Fibroblast of villous mesenchyme (primary cell): Measurements from ENCODE around the gene USP19. TPM values are rescaled to one million over a fixed set of nuclear protein-coding genes. Genes with fewer than 3 reads are reported as not detected.

ENCODE experiments used
- DNase-seq: peaks from one replicate; pipeline ENCODE4 v3.0.0-alpha.2; 2010; ENCODE audit warnings: low read depth
- H3K4me3 ChIP-seq: 2 replicates; pipeline ENCODE4 v1.5.1; 2011; ENCODE audit warnings: low read depth, mild to moderate bottlenecking, low read length
- total RNA-seq: library from RNA; depleted of rRNA; stranded (reverse); fragments of >200 nt; gene quantifications from 2 replicates; pipeline ENCODE4 v1.2.3, GENCODE V29; 2012
- TF ChIP-seq, protein P1 (sequence below): IDR thresholded peaks from 2 replicates; pipeline ENCODE4 v1.5.1; 2012; ENCODE audit warnings: low read depth, mild to moderate bottlenecking, low read length; ENCODE audit not compliant: insufficient read depth

USP19 gene
- total RNA-seq, 1 donor: 36.3 TPM

DNA sequence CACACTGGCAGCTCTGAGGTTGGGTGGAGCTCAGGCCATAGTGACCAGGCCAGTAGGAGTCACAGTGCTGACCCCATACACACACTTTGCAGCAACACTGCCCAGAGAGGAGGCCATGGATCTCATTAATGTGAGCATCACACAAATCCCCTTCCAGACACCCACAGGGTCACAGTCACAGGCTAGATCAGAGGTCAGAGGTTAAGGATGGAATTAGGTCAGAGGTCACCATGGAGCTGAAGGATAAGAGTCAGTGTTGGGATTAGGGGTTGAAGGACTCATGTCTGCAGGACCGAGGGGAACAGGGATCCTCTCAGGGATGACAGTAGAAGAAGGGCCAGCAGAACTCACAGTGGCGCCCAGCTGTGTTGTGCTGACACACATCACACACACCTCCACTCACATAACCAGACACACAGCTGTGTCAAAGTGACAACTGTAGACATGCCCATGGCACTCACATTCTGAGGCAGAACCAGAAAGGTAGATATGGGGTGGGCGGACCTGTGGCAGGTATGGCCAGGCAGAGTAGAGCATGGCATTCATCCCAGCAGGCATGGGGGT lies 32.8 kb upstream of the USP19 start:
- TF ChIP-seq, protein P1, sequence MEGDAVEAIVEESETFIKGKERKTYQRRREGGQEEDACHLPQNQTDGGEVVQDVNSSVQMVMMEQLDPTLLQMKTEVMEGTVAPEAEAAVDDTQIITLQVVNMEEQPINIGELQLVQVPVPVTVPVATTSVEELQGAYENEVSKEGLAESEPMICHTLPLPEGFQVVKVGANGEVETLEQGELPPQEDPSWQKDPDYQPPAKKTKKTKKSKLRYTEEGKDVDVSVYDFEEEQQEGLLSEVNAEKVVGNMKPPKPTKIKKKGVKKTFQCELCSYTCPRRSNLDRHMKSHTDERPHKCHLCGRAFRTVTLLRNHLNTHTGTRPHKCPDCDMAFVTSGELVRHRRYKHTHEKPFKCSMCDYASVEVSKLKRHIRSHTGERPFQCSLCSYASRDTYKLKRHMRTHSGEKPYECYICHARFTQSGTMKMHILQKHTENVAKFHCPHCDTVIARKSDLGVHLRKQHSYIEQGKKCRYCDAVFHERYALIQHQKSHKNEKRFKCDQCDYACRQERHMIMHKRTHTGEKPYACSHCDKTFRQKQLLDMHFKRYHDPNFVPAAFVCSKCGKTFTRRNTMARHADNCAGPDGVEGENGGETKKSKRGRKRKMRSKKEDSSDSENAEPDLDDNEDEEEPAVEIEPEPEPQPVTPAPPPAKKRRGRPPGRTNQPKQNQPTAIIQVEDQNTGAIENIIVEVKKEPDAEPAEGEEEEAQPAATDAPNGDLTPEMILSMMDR: no peak
- H3K4me3 ChIP-seq: no peak overlapping the region
- no peak for DNase-seq

GRCh38 chr3:49151610-49152009 lies 31.0 kb upstream of the USP19 start:
- DNase-seq: no peak
- TF ChIP-seq, protein P1: no peak
- no peak overlapping the region for H3K4me3 ChIP-seq

DNA sequence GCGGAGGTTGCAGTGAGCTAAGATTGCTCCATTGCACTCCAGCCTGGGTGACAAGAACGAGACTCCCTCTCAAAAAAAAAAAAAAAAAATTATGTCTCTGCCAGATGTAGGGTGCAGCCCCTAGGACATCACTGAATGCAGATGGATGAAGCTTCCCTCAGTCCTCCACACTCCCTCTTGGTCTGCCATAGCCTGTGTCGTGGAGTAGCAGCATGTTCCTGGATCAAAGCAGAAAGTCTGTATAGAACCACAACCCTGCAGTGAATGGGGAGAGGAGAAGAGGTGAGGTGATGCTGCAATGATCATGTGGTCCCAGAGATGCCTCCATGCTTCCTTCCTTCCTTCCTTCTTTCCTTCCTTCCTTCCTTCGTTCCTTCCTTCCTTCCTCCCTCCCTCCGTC lies 27.5 kb upstream of the USP19 start:
- no peak overlapping the region for H3K4me3 ChIP-seq
- DNase-seq: no peak
- TF ChIP-seq, protein P1: no peak

DNA sequence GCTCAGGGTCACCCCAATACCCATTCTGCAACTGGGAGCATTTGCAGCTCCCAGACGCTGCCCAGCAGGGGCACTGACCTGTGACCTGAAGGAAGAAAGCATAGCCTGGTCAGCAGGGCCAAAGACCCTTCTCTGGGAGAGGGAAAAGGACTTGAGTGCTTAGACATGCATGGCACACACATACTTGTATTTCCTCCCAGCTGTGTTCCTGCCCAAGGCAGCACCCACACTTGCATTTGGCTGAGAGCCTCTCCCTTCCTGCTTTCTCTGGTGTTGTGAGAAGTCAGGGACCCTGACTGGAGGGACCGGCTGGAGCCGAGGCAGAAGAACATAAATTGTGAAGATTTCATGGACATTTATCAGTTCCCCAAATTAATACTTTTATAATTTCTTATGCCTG lies 19.5 kb upstream of the USP19 start:
- DNase-seq: no peak
- TF ChIP-seq, protein P1: no peak
- H3K4me3 ChIP-seq: no peak overlapping the region

DNA sequence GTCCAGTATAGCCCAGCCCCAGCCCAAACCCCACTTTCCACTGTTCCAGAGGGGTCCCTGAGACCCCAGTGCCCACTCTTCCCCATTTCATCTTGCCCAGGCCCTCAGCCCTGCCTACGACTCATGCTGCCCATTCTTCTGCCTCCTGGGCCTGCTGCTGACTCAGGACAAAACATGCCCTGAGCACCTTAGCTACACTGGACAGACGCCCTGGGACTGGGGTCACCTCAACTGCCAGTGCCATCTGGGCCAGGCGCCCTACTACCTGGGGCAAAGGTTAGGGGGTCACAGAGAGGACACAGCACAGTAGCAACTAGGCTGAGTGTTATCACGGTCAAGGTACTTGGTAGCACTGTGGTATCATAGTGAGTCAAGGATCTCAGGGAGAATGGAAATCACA lies 14.9 kb upstream of the USP19 start:
- no peak overlapping the region for H3K4me3 ChIP-seq
- TF ChIP-seq, protein P1: no peak
- no peak for DNase-seq

DNA sequence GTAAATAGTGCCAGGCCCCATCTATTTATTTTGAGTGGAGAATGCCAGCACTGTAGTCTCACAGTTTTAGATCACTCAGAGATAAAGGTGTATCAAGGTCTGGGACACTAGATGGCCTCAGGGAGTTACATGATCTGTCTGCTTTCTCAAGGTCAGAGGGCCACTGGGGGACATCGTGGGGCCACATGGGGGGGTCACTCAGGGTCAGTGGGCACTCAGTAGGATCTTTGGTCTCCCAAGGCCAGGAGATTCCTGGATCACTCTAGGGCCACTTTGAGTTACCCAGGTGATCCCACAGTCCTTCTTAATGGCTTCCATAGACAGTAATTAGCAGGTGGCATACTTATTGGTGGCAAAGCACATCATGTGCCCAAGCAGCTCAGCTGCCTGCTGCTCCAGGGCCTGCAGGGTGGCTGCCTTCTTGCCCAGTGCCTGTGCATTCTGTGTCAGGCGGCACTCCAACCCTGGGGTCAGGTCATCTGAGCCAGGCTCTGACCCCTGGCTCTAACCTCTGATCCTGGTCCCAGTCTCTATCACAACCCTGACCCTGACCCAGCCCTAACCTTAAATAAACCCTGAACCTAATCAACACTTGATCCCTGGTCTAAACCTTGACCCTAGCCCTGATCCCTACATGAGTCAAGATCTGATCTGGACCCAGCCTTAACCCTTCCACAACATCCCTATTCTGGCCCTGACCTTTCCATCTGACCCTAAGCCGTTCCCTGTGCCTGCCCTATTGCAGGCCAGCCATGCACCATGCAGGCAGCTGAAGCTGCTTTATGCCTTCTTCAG lies 14.0 kb upstream of the USP19 start:
- H3K4me3 ChIP-seq: no peak overlapping the region
- TF ChIP-seq, protein P1: no peak

More for the DNA sequence above, 14.0 kb upstream of the USP19 start:
- DNase-seq: no peak
